CD4-positive, alpha-beta T cell (primary cell): ENCODE data around the gene NUP62. TPM values are rescaled to one million over a fixed set of nuclear protein-coding genes. Genes with fewer than 3 reads are reported as not detected.

Source experiments
- ATAC-seq: fragments of 200-7000 bp; cut with Tn5 transposase; one replicate; pipeline ENCODE4 v1.10.0; 2022; ENCODE audit warnings: mild to moderate bottlenecking; ENCODE audit not compliant: poor library complexity
- CTCF ChIA-PET: fragments of 350-600 bp; sonication (Branson Sonifier 250); formaldehyde crosslinking; loops from one replicate; lab custom pipeline; 2021; ENCODE audit warnings: antibody characterized with exemption, inconsistent platforms; lab: Charles Lee
- POLR2A ChIA-PET: fragments of 350-600 bp; sonication (Branson Sonifier 250); formaldehyde crosslinking; loops from one replicate; lab custom pipeline; 2021; ENCODE audit warnings: antibody characterized with exemption, inconsistent platforms; lab: Charles Lee
- DNase-seq, 14 experiments: peaks; one replicate each; pipeline ENCODE4 v3.0.0-alpha.2; 2013 to 2020; ENCODE audit warnings: mixed read lengths in 2 of 14
- H3K27ac ChIP-seq, 2 donors: one replicate each; pipeline versions ENCODE4 v1.5.1 to v1.7.0; 2013; ENCODE audit warnings: low read length in 2 of 2, low read depth in 1 of 2, mild to moderate bottlenecking in 1 of 2
- H3K27me3 ChIP-seq, 2 experiments: 1 replicate in 1 of 2; 2 replicates in 1 of 2; pipeline versions ENCODE4 v1.6.1 to v1.7.0; 2013; ENCODE audit warnings: low read length in 2 of 2, control low read depth in 1 of 2, mild to moderate bottlenecking in 1 of 2, moderate library complexity in 1 of 2; ENCODE audit not compliant: insufficient read depth in 2 of 2, control insufficient read depth in 1 of 2
- H3K36me3 ChIP-seq: one replicate; pipeline ENCODE4 v1.6.1; 2013; ENCODE audit warnings: low read length, control low read depth; ENCODE audit not compliant: insufficient read depth
- H3K4me1 ChIP-seq: one replicate; pipeline ENCODE4 v1.6.1; 2013; ENCODE audit warnings: low read length, control low read depth; ENCODE audit not compliant: insufficient read depth
- H3K4me3 ChIP-seq: one replicate; pipeline ENCODE4 v1.5.1; 2013; ENCODE audit warnings: mild to moderate bottlenecking, low read length, moderate library complexity
- H3K9me3 ChIP-seq, 2 experiments: 1 replicate in 1 of 2; 2 replicates in 1 of 2; pipeline versions ENCODE4 v1.6.1 to v1.7.0; 2013; ENCODE audit warnings: low read length in 2 of 2, mild to moderate bottlenecking in 2 of 2, control low read depth in 1 of 2, moderate library complexity in 1 of 2; ENCODE audit not compliant: control insufficient read depth in 1 of 2, insufficient read depth in 1 of 2
- H3K27ac Mint-ChIP-seq: one replicate; pipeline ENCODE4 v1.8.0; 2020; ENCODE audit warnings: mixed read lengths
- H3K27me3 Mint-ChIP-seq: one replicate; pipeline ENCODE4 v1.8.0; 2021; ENCODE audit warnings: mixed read lengths
- H3K36me3 Mint-ChIP-seq: one replicate; pipeline ENCODE4 v1.8.0; 2021; ENCODE audit warnings: low read depth, mixed read lengths
- H3K4me1 Mint-ChIP-seq: one replicate; pipeline ENCODE4 v1.8.0; 2021; ENCODE audit warnings: low read depth, mixed read lengths
- H3K4me3 Mint-ChIP-seq: one replicate; pipeline ENCODE4 v1.8.0; 2020; ENCODE audit warnings: mild to moderate bottlenecking, mixed read lengths
- H3K9me3 Mint-ChIP-seq: one replicate; pipeline ENCODE4 v1.8.0; 2020; ENCODE audit warnings: mixed read lengths
- intact Hi-C, 2 experiments: fragments of 100-400 bp; cut with DNase I in 1 of 2; cut with micrococcal nuclease in 1 of 2; formaldehyde crosslinking; loops; one replicate each; pipeline versions ENCODE4 v1.15.1 to v1.9.0; 2023 to 2025; cut with DNase I, micrococcal nuclease
- total RNA-seq, 174 experiments: library from RNA in 2 of 174; stranded (reverse) in 2 of 174; gene quantifications; one replicate each; pipeline ENCODE4 v1.2.3 and lab custom pipeline; 2021 to 2026
- TF ChIP-seq, protein P1 (sequence below): fragments of 200-600 bp; IDR thresholded peaks from one replicate; pipeline ENCODE4 v1.8.0; 2022; ENCODE audit warnings: antibody characterized with exemption, mild to moderate bottlenecking

Gene NUP62
- total RNA-seq, 2 experiments from 2014 or later = 19.2 to 21.7 TPM

DNA sequence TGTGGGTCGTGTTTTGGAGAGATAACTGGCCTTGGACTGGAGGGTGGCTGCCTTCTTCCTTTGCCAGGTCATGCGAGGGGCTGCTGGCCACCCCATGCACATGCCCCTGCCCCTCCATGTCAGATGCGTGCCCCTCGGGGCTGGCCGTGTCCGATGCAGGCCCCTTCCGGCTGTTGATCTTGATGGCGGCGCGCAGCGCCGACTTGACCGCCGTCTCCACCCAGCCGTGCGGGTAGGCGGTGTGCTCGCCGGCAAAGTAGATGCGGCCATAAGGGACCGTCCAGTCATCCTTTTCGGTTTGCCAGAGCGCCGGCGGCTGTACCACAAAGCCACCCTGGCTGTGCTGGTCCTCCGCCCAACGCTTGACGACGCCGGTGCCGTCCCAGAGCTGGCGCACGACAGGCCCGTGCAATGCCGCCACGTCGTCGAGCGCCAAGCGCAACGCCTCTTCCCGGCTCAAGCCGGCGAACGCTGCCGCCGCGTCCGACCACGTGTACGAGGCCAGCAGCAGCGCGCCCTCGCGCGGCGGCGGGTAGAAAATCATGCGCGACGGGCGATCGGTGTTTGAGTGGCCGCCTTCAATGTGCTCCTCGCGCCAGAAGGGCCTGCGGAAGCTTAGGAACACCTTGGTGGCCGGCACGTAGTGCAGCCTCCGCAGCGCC lies 39.5 kb downstream of the NUP62 start:
- Mint-ChIP-seq H3K9me3 (no peaks in the 10 kb centered on the region), H3K4me1 (peaks cover 11% of the 10 kb centered on the region), H3K27ac (no peak overlapping the region), H3K27me3 (no peaks in the 10 kb centered on the region), H3K4me3 (peak overlapping the region; percentile 79), H3K36me3 (peaks cover 13% of the 10 kb centered on the region)
- H3K27ac ChIP-seq = peak overlapping the region in 1 of 2 donors; percentile 21
- H3K27me3 ChIP-seq = no peaks in the 10 kb centered on the region
- DNase-seq (peak; percentile 59 to 92 (median 70)), ATAC-seq (peak; percentile 75)
- intact Hi-C loops = loop anchor here (1.0 to 2.0 kb wide), 3 partner anchors 12 to 39 kb away; partner anchors contain the start of genes AKT1S1 (in 1 of the 2), ATF5 (in 1 of the 2), NUP62 (in 1 of the 2) and TBC1D17 (in 1 of the 2)
- TF ChIP-seq, protein P1, sequence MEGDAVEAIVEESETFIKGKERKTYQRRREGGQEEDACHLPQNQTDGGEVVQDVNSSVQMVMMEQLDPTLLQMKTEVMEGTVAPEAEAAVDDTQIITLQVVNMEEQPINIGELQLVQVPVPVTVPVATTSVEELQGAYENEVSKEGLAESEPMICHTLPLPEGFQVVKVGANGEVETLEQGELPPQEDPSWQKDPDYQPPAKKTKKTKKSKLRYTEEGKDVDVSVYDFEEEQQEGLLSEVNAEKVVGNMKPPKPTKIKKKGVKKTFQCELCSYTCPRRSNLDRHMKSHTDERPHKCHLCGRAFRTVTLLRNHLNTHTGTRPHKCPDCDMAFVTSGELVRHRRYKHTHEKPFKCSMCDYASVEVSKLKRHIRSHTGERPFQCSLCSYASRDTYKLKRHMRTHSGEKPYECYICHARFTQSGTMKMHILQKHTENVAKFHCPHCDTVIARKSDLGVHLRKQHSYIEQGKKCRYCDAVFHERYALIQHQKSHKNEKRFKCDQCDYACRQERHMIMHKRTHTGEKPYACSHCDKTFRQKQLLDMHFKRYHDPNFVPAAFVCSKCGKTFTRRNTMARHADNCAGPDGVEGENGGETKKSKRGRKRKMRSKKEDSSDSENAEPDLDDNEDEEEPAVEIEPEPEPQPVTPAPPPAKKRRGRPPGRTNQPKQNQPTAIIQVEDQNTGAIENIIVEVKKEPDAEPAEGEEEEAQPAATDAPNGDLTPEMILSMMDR = peak; percentile 91
- H3K4me1 ChIP-seq = peaks cover 24% of the 10 kb centered on the region
- H3K36me3 ChIP-seq = peaks cover 14% of the 10 kb centered on the region
- ChIA-PET CTCF (interaction anchor here (0.5 to 1.7 kb wide), 8 partner anchors 13 to 162 kb away, joined by 3 to 10 read pairs (median 4); partner anchors contain the start of genes AKT1S1, FUZ and TBC1D17), POLR2A (interaction anchor here (0.9 to 1.5 kb wide), 2 partner anchors 13 to 123 kb away, joined by 3 to 10 read pairs; partner anchors contain the start of genes AKT1S1, AP2A1 and TBC1D17)
- H3K9me3 ChIP-seq = no peaks in the 10 kb centered on the region
- H3K4me3 ChIP-seq = peak overlapping the region; percentile 66

DNA sequence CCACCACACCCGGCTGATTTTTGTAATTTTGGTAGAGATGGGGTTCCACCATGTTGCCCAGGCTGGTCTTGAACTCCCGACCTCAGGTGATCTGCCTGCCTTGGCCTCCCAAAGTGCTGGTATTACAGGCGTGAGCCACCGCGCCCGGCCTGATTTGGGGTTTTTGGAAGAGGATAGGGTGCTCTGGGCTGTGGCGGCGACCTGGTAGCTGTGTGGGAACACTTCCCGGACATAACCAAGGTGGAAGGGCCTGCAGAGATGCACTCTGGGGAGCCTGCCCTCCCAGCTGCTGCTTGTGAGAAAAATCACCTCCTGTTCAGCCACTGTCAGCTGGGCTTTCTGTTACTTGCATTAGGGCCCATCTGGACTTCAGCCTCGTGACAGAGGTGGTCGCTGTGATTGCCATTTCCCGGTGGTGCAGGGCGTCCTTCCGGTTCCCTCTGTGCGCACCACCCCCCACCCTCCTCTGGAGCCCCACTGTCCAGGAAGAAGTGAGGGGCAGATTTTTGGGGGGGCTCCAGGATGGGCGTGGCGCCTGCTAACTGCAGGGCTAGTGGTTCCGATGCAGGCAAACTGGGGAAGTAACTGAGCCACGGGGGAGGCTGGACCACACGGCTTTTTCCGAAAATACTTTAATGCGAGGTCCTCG lies 40.1 kb downstream of the NUP62 start:
- no peaks in the 10 kb centered on the region for H3K27me3 ChIP-seq
- H3K9me3 ChIP-seq = no peaks in the 10 kb centered on the region
- H3K9me3 Mint-ChIP-seq = no peaks in the 10 kb centered on the region
- ChIA-PET CTCF (interaction anchor here (1.2 to 1.7 kb wide), 5 partner anchors 12 to 41 kb away, joined by 3 to 10 read pairs (median 5); partner anchors contain the start of genes AKT1S1 and TBC1D17), POLR2A (interaction anchor here (1.0 to 1.5 kb wide), 2 partner anchors 9 to 12 kb away, joined by 3 to 10 read pairs; partner anchors contain the start of genes AKT1S1 and TBC1D17)
- no peak overlapping the region for H3K4me3 Mint-ChIP-seq
- H3K4me1 Mint-ChIP-seq = peaks cover 11% of the 10 kb centered on the region
- ATAC-seq (no peak), DNase-seq (peak in 1 of 14 experiments; percentile 42)
- TF ChIP-seq, protein P1 = no peak
- peaks cover 21% of the 10 kb centered on the region for H3K4me1 ChIP-seq
- no peak overlapping the region for H3K4me3 ChIP-seq
- H3K36me3 ChIP-seq = peaks cover 20% of the 10 kb centered on the region
- intact Hi-C loops = no loop called here
- H3K36me3 Mint-ChIP-seq = peaks cover 19% of the 10 kb centered on the region
- H3K27ac Mint-ChIP-seq = no peak overlapping the region
- no peak overlapping the region for H3K27ac ChIP-seq
- H3K27me3 Mint-ChIP-seq = no peaks in the 10 kb centered on the region

DNA sequence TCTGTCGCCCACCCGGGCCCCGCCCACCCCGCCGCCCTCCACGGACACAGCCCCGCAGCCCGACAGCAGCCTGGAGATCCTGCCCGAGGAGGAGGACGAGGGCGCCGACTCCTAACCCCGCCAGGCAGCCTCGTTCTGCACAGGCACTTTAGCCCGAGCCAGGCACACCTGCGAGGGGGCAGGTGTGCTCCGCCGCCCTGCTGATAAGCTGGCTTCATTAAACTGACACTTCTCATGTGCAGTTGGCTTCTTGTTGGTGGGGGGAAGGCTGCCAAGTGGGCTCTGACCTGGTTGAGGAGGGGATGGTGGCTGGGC lies 40.8 kb downstream of the NUP62 start:
- Histone ChIP-seq H3K36me3 (peaks cover 27% of the 10 kb centered on the region), H3K4me1 (peaks cover 19% of the 10 kb centered on the region), H3K9me3 (no peaks in the 10 kb centered on the region), H3K4me3 (no peak overlapping the region), H3K27ac (no peak overlapping the region), H3K27me3 (no peaks in the 10 kb centered on the region)
- H3K9me3 Mint-ChIP-seq = no peaks in the 10 kb centered on the region
- CTCF ChIA-PET = no interaction called here
- POLR2A ChIA-PET = interaction anchor here (1.0 kb wide), 1 partner anchor 10 kb away, joined by 3 read pairs; no protein-coding TSS in a partner anchor
- peaks cover 24% of the 10 kb centered on the region for H3K36me3 Mint-ChIP-seq
- ATAC-seq (no peak), DNase-seq (peak in 1 of 14 experiments; percentile 41)
- no peak overlapping the region for H3K27ac Mint-ChIP-seq
- H3K4me3 Mint-ChIP-seq = no peak overlapping the region
- no peaks in the 10 kb centered on the region for H3K27me3 Mint-ChIP-seq
- TF ChIP-seq, protein P1 = no peak
- H3K4me1 Mint-ChIP-seq = peaks cover 11% of the 10 kb centered on the region
- intact Hi-C loops = no loop called here
